GM23338 (cell line): ENCODE results near the gene UBE2I. TPM values are rescaled to one million over a fixed set of nuclear protein-coding genes. Genes with fewer than 3 reads are reported as not detected.
"Not testable (repeated sequence)": the region's sequence is repeated elsewhere in the genome, so short reads cannot be mapped to it uniquely, and the experiment has no call there.

Experiments used
- ATAC-seq: fragments of 200-7000 bp; cut with Tn5 transposase; 3 replicates; pipeline ENCODE4 v1.9.1; 2020
- DNase-seq: peaks from one replicate; pipeline ENCODE4 v3.0.0-alpha.2; 2015; ENCODE audit warnings: low spot score
- H2AFZ ChIP-seq: fragments of 200-600 bp; sonication (generic); 2 replicates; pipeline ENCODE4 v1.8.0; 2016; ENCODE audit warnings: antibody characterized with exemption, mild to moderate bottlenecking, moderate library complexity
- H3F3A ChIP-seq: fragments of 200-600 bp; sonication (generic); replicated peaks from 2 replicates; pipeline ENCODE4 v1.8.0; 2017; ENCODE audit warnings: antibody characterized with exemption, mixed run types, low read depth
- H3K27ac ChIP-seq: fragments of 200-600 bp; sonication (generic); 2 replicates; pipeline ENCODE4 v1.6.1; 2016; ENCODE audit warnings: low read depth
- H3K27me3 ChIP-seq: fragments of 200-600 bp; sonication (generic); 2 replicates; pipeline ENCODE4 v1.8.0; 2016; ENCODE audit warnings: mild to moderate bottlenecking, mixed run types, moderate library complexity; ENCODE audit not compliant: insufficient read depth
- H3K36me3 ChIP-seq: fragments of 200-600 bp; sonication (generic); 2 replicates; pipeline ENCODE4 v1.8.0; 2016; ENCODE audit warnings: mild to moderate bottlenecking; ENCODE audit not compliant: insufficient read depth
- H3K4me1 ChIP-seq: fragments of 200-600 bp; sonication (generic); 2 replicates; pipeline ENCODE4 v1.8.0; 2016; ENCODE audit warnings: mild to moderate bottlenecking, moderate library complexity; ENCODE audit not compliant: insufficient read depth
- H3K4me2 ChIP-seq: fragments of 200-600 bp; sonication (generic); 2 replicates; pipeline ENCODE4 v1.7.1; 2017; ENCODE audit warnings: mixed run types
- H3K4me3 ChIP-seq: fragments of 200-600 bp; sonication (generic); 2 replicates; pipeline ENCODE4 v1.6.1; 2016; ENCODE audit warnings: mixed run types
- H3K79me2 ChIP-seq: fragments of 200-600 bp; sonication (generic); replicated peaks from 2 replicates; pipeline ENCODE4 v1.8.0; 2017; ENCODE audit warnings: mild to moderate bottlenecking; ENCODE audit not compliant: insufficient read depth
- H3K9me2 ChIP-seq: fragments of 200-600 bp; sonication (generic); 2 replicates; pipeline ENCODE4 v1.8.0; 2017; ENCODE audit not compliant: insufficient read depth
- H4K20me1 ChIP-seq: fragments of 200-600 bp; sonication (generic); replicated peaks from 2 replicates; pipeline ENCODE4 v1.8.0; 2017; ENCODE audit warnings: mild to moderate bottlenecking; ENCODE audit not compliant: insufficient read depth
- H3K27ac Mint-ChIP-seq: 2 replicates; pipeline ENCODE4 v1.8.0; 2020; ENCODE audit warnings: inconsistent platforms, mild to moderate bottlenecking, moderate library complexity, mixed read lengths
- H3K27me3 Mint-ChIP-seq: 3 replicates; pipeline ENCODE4 v1.8.0; 2022; ENCODE audit warnings: low read depth, mild to moderate bottlenecking, moderate library complexity, mixed read lengths, inconsistent platforms; ENCODE audit not compliant: insufficient read depth, poor library complexity
- H3K36me3 Mint-ChIP-seq: 3 replicates; pipeline ENCODE4 v1.8.0; 2021; ENCODE audit warnings: low read depth, mild to moderate bottlenecking, inconsistent platforms, moderate library complexity, mixed read lengths
- H3K4me1 Mint-ChIP-seq: 3 replicates; pipeline ENCODE4 v1.8.0; 2020; ENCODE audit warnings: mild to moderate bottlenecking, inconsistent platforms, mixed read lengths
- H3K4me3 Mint-ChIP-seq: 3 replicates; pipeline ENCODE4 v1.8.0; 2021; ENCODE audit warnings: moderate library complexity, mild to moderate bottlenecking, inconsistent platforms, mixed read lengths
- H3K9me3 Mint-ChIP-seq: 3 replicates; pipeline ENCODE4 v1.8.0; 2020; ENCODE audit warnings: moderate library complexity, mild to moderate bottlenecking, inconsistent platforms, mixed read lengths
- CTCF ChIP-seq, 2 experiments: fragments of 200-600 bp in 1 of 2; sonication (generic) in 1 of 2; conservative IDR thresholded peaks; 2 replicates each; pipeline versions ENCODE4 v1.5.1 to v1.6.1; 2016 to 2017; ENCODE audit warnings: antibody characterized with exemption in 2 of 2, low read depth in 2 of 2, mild to moderate bottlenecking in 2 of 2, moderate library complexity in 1 of 2
- NANOG ChIP-seq: IDR thresholded peaks from 2 replicates; pipeline ENCODE4 v1.6.1; 2016; ENCODE audit warnings: antibody characterized with exemption, borderline replicate concordance
- polyA plus RNA-seq: library from polyadenylated mRNA; unstranded; fragments of >200 nt; fragmentation: Nextera tagmentation; extraction: Ambion mirVana; gene quantifications from 2 replicates; pipeline ENCODE4 v1.2.1, GENCODE V29; 2016
- total RNA-seq: library from RNA; depleted of rRNA; stranded (reverse); fragments of >200 nt; shearing (Covaris generic); gene quantifications from 2 replicates; pipeline ENCODE4 v1.2.3, GENCODE V29; 2014
- TF ChIP-seq, protein P1 (sequence below): fragments of 250-450 bp; sonication (Bioruptor Pico); IDR thresholded peaks from 2 replicates; pipeline ENCODE4 v1.5.0; 2020; ENCODE audit warnings: mild to moderate bottlenecking, moderate library complexity

Gene UBE2I
- total and polyA plus RNA-seq, 2 experiments from 2014 or later, result 116 to 220 TPM

DNA sequence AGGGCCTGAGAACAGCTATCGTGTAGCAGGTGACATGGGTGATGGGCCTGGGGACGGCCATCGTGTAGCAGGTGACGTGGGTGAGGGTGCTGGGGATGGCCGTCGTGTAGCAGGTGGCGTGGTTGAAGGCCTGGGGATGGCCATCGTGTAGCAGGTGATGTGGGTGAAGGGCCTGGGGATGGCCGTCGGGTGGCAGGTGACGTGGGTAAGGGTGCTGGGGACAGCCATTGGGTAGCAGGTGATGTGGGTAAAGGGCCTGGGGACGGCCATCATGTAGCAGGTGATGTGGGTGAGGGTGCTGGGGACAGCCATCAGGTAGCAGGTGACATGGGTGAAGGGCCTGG is 38.1 kb upstream of the UBE2I start (continued):
- TF ChIP-seq, protein P1, sequence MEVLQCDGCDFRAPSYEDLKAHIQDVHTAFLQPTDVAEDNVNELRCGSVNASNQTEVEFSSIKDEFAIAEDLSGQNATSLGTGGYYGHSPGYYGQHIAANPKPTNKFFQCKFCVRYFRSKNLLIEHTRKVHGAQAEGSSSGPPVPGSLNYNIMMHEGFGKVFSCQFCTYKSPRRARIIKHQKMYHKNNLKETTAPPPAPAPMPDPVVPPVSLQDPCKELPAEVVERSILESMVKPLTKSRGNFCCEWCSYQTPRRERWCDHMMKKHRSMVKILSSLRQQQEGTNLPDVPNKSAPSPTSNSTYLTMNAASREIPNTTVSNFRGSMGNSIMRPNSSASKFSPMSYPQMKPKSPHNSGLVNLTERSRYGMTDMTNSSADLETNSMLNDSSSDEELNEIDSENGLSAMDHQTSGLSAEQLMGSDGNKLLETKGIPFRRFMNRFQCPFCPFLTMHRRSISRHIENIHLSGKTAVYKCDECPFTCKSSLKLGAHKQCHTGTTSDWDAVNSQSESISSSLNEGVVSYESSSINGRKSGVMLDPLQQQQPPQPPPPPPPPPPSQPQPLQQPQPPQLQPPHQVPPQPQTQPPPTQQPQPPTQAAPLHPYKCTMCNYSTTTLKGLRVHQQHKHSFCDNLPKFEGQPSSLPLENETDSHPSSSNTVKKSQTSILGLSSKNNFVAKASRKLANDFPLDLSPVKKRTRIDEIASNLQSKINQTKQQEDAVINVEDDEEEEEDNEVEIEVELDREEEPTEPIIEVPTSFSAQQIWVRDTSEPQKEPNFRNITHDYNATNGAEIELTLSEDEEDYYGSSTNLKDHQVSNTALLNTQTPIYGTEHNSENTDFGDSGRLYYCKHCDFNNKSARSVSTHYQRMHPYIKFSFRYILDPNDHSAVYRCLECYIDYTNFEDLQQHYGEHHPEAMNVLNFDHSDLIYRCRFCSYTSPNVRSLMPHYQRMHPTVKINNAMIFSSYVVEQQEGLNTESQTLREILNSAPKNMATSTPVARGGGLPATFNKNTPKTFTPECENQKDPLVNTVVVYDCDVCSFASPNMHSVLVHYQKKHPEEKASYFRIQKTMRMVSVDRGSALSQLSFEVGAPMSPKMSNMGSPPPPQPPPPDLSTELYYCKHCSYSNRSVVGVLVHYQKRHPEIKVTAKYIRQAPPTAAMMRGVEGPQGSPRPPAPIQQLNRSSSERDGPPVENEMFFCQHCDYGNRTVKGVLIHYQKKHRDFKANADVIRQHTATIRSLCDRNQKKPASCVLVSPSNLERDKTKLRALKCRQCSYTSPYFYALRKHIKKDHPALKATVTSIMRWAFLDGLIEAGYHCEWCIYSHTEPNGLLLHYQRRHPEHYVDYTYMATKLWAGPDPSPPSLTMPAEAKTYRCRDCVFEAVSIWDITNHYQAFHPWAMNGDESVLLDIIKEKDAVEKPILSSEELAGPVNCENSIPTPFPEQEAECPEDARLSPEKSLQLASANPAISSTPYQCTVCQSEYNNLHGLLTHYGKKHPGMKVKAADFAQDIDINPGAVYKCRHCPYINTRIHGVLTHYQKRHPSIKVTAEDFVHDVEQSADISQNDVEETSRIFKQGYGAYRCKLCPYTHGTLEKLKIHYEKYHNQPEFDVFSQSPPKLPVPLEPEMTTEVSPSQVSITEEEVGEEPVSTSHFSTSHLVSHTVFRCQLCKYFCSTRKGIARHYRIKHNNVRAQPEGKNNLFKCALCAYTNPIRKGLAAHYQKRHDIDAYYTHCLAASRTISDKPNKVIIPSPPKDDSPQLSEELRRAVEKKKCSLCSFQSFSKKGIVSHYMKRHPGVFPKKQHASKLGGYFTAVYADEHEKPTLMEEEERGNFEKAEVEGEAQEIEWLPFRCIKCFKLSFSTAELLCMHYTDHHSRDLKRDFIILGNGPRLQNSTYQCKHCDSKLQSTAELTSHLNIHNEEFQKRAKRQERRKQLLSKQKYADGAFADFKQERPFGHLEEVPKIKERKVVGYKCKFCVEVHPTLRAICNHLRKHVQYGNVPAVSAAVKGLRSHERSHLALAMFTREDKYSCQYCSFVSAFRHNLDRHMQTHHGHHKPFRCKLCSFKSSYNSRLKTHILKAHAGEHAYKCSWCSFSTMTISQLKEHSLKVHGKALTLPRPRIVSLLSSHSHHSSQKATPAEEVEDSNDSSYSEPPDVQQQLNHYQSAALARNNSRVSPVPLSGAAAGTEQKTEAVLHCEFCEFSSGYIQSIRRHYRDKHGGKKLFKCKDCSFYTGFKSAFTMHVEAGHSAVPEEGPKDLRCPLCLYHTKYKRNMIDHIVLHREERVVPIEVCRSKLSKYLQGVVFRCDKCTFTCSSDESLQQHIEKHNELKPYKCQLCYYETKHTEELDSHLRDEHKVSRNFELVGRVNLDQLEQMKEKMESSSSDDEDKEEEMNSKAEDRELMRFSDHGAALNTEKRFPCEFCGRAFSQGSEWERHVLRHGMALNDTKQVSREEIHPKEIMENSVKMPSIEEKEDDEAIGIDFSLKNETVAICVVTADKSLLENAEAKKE (CRISPR knock-in tag), result no peak
- TF ChIP-seq CTCF (conservative IDR thresholded peaks at IDR 0.05; ENCODE audit: low read depth in 2 of 2) (no peak), NANOG (no peak)

DNA sequence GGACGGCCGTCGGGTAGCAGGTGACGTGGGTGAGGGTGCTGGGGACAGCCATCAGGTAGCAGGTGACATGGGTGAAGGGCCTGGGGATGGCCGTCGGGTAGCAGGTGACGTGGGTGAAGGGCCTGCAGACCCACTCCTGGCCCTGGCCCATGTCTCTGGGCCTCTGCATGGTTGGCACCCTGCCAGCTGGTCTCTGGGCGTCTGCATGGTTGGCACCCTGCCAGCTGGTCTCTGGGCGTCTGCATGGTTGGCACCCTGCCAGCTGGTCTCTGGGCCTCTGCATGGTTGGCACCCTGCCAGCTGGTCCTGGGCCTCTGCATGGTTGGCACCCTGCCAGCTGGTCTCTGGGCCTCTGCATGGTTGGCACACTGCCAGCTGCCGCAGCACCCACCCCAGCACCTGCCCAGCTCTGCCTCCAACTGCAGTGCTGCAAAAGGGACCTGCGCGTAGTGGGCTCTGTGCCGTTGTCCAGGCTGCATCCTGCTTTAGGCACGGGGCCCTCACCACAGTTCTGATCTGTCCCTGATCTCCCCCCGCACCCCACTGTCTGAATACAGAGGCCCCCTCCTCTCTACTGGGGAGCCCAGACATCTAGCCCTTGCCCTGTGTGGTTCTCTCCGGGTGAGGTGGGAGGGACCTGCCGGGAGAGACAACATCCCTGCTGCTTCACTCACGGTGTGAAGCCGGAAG is 37.6 kb upstream of the UBE2I start:
- not testable (repeated sequence) for H3K27ac ChIP-seq, H3K4me3 Mint-ChIP-seq, H3K27me3 ChIP-seq, H3K36me3 Mint-ChIP-seq, ATAC-seq, H4K20me1 ChIP-seq, H3K79me2 ChIP-seq, H3K4me1 ChIP-seq, H3K36me3 ChIP-seq, H3K4me1 Mint-ChIP-seq, H3K9me2 ChIP-seq, H3K27ac Mint-ChIP-seq, H3K9me3 Mint-ChIP-seq, H2AFZ ChIP-seq, DNase-seq, H3F3A ChIP-seq, H3K4me3 ChIP-seq, H3K4me2 ChIP-seq
- H3K27me3 Mint-ChIP-seq, result peaks cover 10% of the 10 kb centered on the region
